Inferior parietal cortex (tissue), 1 donor: ENCODE measurements around the gene ARFIP1.

Experiments
- DNase-seq: peaks from one replicate; pipeline ENCODE4 v3.0.0-alpha.2; 2016; ENCODE audit errors: extremely low spot score

Gene ARFIP1

GRCh38 chr4:152961773-152962115 lies 182.0 kb downstream of the ARFIP1 start:
- no peak for DNase-seq
